HepG2 (cell line): ENCODE measurements around the gene SPATA32.

ENCODE experiments used
- EZH2 ChIP-seq: conservative IDR thresholded peaks from 2 replicates; pipeline ENCODE4 v1.6.1; 2012; ENCODE audit warnings: mild to moderate bottlenecking, low read depth, low read length, moderate library complexity
- JUND ChIP-seq: sonication (generic); formaldehyde crosslinking; IDR thresholded peaks from 2 replicates; pipeline ENCODE4 v1.8.0; 2022; ENCODE audit warnings: mild to moderate bottlenecking, missing genetic modification reagents
- YY1 ChIP-seq: IDR thresholded peaks from 2 replicates; pipeline ENCODE4 v1.6.1; 2011; ENCODE audit warnings: low read length, low read depth, moderate library complexity, mild to moderate bottlenecking; ENCODE audit not compliant: insufficient read depth, insufficient replicate concordance

DNA sequence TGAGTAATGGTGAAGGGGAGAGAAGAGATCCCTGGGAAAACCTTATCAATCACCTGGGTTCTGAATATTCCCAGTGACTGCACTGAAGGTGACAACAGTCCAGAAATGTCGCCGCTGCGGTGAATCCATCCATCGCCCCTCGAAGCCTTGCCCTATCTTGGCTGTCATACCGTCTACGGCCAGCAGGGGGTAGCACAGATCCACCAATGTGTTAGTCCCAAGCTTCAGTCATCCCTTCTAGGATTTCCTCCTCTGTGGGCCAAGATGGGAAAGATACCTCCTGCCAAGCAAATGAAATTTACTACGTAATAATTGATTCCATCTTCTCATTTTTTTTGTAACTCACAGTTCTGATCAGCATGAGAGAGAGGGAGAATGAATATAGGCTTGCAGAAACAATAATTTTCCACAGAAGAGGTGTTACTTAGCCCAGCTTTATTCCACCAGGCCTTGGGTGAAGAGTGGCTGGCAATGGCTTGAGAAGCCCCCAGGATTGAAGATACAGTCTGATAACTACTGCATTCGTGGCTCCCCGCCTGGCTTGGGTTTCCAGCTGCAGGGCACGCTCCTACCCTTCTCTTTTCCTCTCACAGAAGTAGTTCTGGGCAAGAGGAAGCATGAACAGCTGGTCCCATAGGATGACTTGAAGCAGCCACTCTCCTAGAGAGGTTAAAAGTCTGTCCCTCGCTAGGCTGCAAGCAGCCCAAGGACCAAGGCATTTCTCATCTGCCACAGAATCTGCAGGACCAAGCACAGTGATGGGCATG, 42.8 kb downstream of the SPATA32 start:
- no peak for TF ChIP-seq JUND (CRISPR knock-in tag)
- no peak for TF ChIP-seq YY1
- no peak for TF ChIP-seq EZH2
